Measurements from ENCODE around the gene LMF1. TPM values are rescaled to one million over a fixed set of nuclear protein-coding genes. Genes with fewer than 3 reads are reported as not detected.

LMF1 gene
- total RNA-seq, 1 donor from 2014 or later = 26.0 TPM

DNA sequence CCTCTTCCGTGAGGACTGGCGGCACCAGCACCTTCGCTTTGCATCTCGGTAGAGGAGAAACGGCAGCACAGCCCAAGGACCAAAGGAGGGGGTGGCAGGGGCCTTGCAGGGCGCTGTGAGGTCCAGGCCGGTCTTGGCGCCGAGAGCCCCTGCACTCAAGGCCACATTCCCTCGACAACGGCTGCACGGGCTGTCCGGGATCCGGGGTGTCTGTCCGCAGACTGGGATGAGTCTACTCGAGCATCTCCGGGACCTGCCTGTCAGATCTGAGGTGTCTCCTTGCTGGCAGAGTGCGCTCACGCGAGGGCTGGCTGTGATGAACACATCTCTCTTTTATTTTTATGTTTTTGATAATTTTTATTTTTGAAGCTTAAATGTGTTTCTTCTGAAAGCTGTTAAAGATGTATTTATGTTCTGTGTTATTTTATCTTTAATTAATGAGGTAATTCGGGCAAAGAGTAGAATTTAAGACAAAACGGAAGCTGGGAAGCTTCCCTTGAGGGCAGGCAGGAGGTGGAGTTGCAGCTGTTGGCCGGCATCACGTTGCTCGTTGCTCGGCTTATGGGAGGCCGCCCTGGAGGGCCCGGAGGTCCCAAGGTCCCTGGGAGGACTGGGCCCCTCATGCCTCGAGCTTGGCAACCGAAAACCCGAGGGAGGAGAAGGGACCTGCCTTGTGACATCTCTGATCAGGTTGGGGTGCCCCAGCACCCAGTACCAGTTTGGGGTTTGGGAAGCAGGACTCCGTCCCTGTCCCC lies 15.0 kb upstream of the LMF1 start:
- TF ChIP-seq POLR2AphosphoS5 (IDR thresholded peaks at IDR 0.05; ENCODE audit: insufficient read depth in 1 of 2, low read depth in 1 of 2) (no peak), POLR2A (IDR thresholded peaks at IDR 0.05) (no peak)
- TF ChIP-seq, protein P1, sequence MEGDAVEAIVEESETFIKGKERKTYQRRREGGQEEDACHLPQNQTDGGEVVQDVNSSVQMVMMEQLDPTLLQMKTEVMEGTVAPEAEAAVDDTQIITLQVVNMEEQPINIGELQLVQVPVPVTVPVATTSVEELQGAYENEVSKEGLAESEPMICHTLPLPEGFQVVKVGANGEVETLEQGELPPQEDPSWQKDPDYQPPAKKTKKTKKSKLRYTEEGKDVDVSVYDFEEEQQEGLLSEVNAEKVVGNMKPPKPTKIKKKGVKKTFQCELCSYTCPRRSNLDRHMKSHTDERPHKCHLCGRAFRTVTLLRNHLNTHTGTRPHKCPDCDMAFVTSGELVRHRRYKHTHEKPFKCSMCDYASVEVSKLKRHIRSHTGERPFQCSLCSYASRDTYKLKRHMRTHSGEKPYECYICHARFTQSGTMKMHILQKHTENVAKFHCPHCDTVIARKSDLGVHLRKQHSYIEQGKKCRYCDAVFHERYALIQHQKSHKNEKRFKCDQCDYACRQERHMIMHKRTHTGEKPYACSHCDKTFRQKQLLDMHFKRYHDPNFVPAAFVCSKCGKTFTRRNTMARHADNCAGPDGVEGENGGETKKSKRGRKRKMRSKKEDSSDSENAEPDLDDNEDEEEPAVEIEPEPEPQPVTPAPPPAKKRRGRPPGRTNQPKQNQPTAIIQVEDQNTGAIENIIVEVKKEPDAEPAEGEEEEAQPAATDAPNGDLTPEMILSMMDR (IDR thresholded peaks at IDR 0.05) = no peak
- no peak overlapping the region for H3K27ac ChIP-seq
- H3K4me3 ChIP-seq = no peak overlapping the region
- intact Hi-C loops (cut with DNase I) = no loop called here
- H3K36me3 ChIP-seq = no peaks in the 10 kb centered on the region
- DNase-seq (ENCODE audit: extremely low spot score in 2 of 2) = no peak
- no peaks in the 10 kb centered on the region for H3K27me3 ChIP-seq
- H3K4me1 ChIP-seq = peaks cover 6% of the 10 kb centered on the region
- no peaks in the 10 kb centered on the region for H3K9me3 ChIP-seq

DNA sequence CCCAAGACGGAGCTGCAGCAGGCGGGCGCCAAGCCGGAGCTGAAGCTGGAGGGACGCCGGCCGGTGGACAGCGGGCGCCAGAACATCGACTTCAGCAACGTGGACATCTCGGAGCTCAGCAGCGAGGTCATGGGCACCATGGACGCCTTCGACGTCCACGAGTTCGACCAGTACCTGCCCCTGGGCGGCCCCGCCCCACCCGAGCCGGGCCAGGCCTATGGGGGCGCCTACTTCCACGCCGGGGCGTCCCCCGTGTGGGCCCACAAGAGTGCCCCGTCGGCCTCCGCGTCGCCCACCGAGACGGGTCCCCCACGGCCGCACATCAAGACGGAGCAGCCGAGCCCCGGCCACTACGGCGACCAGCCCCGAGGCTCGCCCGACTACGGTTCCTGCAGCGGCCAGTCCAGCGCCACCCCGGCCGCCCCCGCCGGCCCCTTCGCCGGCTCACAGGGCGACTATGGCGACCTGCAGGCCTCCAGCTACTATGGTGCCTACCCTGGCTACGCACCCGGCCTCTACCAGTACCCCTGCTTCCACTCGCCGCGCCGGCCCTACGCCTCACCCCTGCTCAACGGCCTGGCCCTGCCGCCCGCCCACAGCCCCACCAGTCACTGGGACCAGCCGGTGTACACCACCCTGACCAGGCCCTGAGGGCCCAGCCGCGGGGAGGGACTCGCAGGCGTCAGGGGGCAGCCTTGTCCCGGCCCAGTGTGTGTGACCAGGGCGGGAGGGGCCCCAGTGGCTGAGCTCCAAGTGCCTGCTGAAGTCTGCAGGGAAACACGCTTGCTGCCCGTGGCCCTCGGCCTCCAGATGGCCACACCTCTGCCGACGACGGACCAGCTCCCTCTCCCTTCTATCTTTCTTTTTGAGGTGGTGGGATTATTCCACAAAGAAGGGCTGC lies 14.2 kb upstream of the LMF1 start:
- TF ChIP-seq POLR2A (IDR thresholded peaks at IDR 0.05) (no peak), POLR2AphosphoS5 (IDR thresholded peaks at IDR 0.05; ENCODE audit: insufficient read depth in 1 of 2, low read depth in 1 of 2) (no peak)
- TF ChIP-seq, protein P1 (IDR thresholded peaks at IDR 0.05) = no peak
- H3K4me3 ChIP-seq = no peak overlapping the region
- intact Hi-C loops (cut with DNase I) = no loop called here
- H3K9me3 ChIP-seq = no peaks in the 10 kb centered on the region
- H3K27ac ChIP-seq = no peak overlapping the region
- H3K36me3 ChIP-seq = no peaks in the 10 kb centered on the region
- H3K27me3 ChIP-seq = no peaks in the 10 kb centered on the region
- H3K4me1 ChIP-seq = peaks cover 12% of the 10 kb centered on the region
- no peak for DNase-seq (ENCODE audit: extremely low spot score in 2 of 2)

DNA sequence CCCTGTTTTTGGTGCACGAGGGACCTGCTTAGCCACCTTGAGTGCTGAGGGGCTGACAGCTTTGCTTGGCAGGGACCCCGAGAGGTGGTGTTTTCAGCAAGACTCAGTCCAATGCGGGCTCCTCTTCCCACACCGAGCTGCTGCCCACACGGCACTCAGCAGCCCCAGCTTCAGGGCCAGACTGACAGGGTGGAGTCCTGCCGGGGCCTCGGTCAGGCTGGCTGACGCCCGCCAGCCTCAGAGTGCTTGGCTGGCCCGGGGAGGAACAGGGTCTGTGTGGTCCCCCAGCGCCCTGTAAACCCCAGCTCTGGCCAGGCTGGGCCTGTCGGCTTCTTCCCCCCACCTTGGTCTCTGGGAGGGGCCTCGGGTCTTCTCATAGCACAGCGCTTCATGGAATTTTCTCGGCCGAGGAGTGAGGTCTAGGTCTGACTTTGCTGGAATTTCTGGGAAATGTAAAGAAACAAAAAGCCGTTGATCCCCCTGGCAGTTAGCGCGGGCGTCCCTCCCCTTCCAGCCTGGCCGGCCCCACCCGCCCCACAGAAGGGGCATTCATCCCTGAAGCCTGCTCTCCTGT lies 13.4 kb upstream of the LMF1 start:
- Histone ChIP-seq H3K4me3 (no peak overlapping the region), H3K4me1 (peaks cover 14% of the 10 kb centered on the region), H3K9me3 (no peaks in the 10 kb centered on the region), H3K27ac (no peak overlapping the region), H3K27me3 (no peaks in the 10 kb centered on the region), H3K36me3 (no peaks in the 10 kb centered on the region)
- TF ChIP-seq POLR2A (IDR thresholded peaks at IDR 0.05) = no peak
- TF ChIP-seq POLR2AphosphoS5 (IDR thresholded peaks at IDR 0.05; ENCODE audit: insufficient read depth in 1 of 2, low read depth in 1 of 2) = no peak
- TF ChIP-seq, protein P1 (IDR thresholded peaks at IDR 0.05) = no peak
- DNase-seq (ENCODE audit: extremely low spot score in 2 of 2) = no peak
- intact Hi-C loops (cut with DNase I) = no loop called here

DNA sequence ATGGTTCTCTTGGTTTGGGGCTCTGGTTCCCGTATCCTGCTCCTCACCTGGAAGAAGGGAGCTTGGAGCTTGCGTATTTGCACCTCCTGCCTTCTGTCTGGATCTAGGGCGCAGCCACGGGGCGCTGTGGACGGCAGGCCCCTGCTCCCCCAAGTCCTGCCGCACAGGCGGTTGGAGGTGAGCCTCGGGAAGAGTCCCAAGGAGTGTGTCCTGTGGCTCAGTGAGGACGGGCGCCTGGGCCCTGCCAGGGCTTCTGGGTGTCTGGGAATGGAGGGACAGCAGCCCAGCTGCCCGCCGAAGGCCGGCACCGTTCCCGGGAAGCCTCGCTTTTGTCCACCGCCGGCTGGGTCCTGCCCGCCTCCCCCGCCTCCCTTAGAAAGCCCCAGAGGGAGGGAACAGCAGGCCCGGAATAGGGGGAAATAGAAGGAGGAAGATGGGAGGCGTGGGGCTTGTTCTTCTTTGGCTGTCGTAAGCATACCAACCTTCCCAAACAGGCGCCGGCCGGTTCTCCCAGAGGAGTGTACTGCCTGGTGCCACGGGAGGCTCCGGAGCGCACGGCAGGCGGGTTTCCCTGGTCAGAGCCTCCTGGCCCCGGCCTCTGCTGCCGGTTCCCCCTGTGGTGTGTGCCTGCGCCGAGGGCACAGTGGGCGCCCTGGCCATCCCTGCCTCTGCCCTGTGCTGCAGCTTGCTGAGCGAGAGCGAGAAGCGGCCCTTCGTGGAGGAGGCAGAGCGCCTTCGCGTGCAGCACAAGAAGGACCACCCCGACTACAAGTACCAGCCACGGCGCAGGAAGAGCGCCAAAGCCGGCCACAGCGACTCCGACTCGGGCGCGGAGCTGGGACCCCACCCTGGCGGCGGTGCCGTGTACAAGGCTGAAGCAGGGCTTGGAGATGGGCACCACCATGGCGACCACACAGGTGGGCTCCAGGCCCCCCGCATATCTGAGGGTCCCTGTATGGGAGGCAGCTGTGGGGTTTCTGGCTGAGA lies 12.6 kb upstream of the LMF1 start:
- no peak overlapping the region for H3K4me3 ChIP-seq
- no peaks in the 10 kb centered on the region for H3K27me3 ChIP-seq
- H3K4me1 ChIP-seq = peaks cover 14% of the 10 kb centered on the region
- no peaks in the 10 kb centered on the region for H3K36me3 ChIP-seq
- no peak overlapping the region for H3K27ac ChIP-seq
- no peaks in the 10 kb centered on the region for H3K9me3 ChIP-seq
- no peak for DNase-seq (ENCODE audit: extremely low spot score in 2 of 2)
- intact Hi-C loops (cut with DNase I) = no loop called here
- TF ChIP-seq POLR2AphosphoS5 (IDR thresholded peaks at IDR 0.05; ENCODE audit: insufficient read depth in 1 of 2, low read depth in 1 of 2) = no peak
- no peak for TF ChIP-seq POLR2A (IDR thresholded peaks at IDR 0.05)
- TF ChIP-seq, protein P1 (IDR thresholded peaks at IDR 0.05) = no peak

Data from vagina (tissue), 2 donors.